ENCODE results near the gene FRMD6. TPM values are rescaled to one million over a fixed set of nuclear protein-coding genes. Genes with fewer than 3 reads are reported as not detected.

Gene FRMD6
- total and polyA plus RNA-seq, 2 experiments from 2014 or later, result 5.4 to 18.7 TPM

DNA sequence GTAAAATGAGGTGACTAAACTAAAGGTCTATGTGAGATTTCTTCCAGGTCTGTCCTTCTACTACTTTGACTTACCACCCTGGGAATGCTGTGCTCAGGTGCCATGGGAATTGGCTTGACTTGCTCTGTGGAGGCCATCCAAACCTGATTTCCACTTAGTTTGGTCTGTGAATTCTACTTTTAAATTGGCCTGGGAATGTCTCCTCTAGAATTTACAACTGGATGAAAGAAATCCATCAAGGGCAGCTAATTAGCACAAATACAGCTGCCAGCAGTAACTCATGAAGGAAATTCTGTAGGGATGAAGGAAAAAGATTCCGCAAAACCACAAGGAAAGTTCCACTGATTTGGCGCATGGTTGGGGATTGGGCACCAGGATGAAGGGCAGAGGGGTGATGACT, 31.7 kb upstream of the FRMD6 start:
- Histone ChIP-seq H3K4me1 (ENCODE audit: insufficient read depth) (no peaks in the 10 kb centered on the region), H3F3A (replicated peaks; ENCODE audit: low read depth) (no peaks in the 10 kb centered on the region), H3K79me2 (replicated peaks; ENCODE audit: insufficient read depth) (no peaks in the 10 kb centered on the region), H3K9me2 (ENCODE audit: insufficient read depth) (peaks cover 8% of the 10 kb centered on the region; the same call in 1 of the 2 replicates), H3K4me2 (no peak overlapping the region), H3K27ac (ENCODE audit: low read depth) (no peak overlapping the region), H4K20me1 (replicated peaks; ENCODE audit: insufficient read depth) (no peaks in the 10 kb centered on the region; the same call in 1 of the 2 replicates), H2AFZ (no peak overlapping the region), H3K27me3 (ENCODE audit: insufficient read depth) (no peaks in the 10 kb centered on the region), H3K4me3 (no peak overlapping the region), H3K36me3 (ENCODE audit: insufficient read depth) (no peaks in the 10 kb centered on the region)
- ATAC-seq (no peak), DNase-seq (ENCODE audit: low spot score) (no peak)
- no peak overlapping the region for H3K4me3 Mint-ChIP-seq
- no peak overlapping the region for H3K27ac Mint-ChIP-seq
- TF ChIP-seq ZNF114 (CRISPR knock-in tag; IDR thresholded peaks at IDR 0.05) (no peak), POLR2AphosphoS5 (IDR thresholded peaks at IDR 0.05; ENCODE audit: low read depth) (no peak), NANOG (IDR thresholded peaks at IDR 0.05; ENCODE audit: borderline replicate concordance) (no peak), ZNF331 (CRISPR knock-in tag; IDR thresholded peaks at IDR 0.05; ENCODE audit: low read depth) (no peak), EZH2phosphoT487 (IDR thresholded peaks at IDR 0.05; ENCODE audit: unreplicated experiment) (no peak)
- TF ChIP-seq, protein P1, sequence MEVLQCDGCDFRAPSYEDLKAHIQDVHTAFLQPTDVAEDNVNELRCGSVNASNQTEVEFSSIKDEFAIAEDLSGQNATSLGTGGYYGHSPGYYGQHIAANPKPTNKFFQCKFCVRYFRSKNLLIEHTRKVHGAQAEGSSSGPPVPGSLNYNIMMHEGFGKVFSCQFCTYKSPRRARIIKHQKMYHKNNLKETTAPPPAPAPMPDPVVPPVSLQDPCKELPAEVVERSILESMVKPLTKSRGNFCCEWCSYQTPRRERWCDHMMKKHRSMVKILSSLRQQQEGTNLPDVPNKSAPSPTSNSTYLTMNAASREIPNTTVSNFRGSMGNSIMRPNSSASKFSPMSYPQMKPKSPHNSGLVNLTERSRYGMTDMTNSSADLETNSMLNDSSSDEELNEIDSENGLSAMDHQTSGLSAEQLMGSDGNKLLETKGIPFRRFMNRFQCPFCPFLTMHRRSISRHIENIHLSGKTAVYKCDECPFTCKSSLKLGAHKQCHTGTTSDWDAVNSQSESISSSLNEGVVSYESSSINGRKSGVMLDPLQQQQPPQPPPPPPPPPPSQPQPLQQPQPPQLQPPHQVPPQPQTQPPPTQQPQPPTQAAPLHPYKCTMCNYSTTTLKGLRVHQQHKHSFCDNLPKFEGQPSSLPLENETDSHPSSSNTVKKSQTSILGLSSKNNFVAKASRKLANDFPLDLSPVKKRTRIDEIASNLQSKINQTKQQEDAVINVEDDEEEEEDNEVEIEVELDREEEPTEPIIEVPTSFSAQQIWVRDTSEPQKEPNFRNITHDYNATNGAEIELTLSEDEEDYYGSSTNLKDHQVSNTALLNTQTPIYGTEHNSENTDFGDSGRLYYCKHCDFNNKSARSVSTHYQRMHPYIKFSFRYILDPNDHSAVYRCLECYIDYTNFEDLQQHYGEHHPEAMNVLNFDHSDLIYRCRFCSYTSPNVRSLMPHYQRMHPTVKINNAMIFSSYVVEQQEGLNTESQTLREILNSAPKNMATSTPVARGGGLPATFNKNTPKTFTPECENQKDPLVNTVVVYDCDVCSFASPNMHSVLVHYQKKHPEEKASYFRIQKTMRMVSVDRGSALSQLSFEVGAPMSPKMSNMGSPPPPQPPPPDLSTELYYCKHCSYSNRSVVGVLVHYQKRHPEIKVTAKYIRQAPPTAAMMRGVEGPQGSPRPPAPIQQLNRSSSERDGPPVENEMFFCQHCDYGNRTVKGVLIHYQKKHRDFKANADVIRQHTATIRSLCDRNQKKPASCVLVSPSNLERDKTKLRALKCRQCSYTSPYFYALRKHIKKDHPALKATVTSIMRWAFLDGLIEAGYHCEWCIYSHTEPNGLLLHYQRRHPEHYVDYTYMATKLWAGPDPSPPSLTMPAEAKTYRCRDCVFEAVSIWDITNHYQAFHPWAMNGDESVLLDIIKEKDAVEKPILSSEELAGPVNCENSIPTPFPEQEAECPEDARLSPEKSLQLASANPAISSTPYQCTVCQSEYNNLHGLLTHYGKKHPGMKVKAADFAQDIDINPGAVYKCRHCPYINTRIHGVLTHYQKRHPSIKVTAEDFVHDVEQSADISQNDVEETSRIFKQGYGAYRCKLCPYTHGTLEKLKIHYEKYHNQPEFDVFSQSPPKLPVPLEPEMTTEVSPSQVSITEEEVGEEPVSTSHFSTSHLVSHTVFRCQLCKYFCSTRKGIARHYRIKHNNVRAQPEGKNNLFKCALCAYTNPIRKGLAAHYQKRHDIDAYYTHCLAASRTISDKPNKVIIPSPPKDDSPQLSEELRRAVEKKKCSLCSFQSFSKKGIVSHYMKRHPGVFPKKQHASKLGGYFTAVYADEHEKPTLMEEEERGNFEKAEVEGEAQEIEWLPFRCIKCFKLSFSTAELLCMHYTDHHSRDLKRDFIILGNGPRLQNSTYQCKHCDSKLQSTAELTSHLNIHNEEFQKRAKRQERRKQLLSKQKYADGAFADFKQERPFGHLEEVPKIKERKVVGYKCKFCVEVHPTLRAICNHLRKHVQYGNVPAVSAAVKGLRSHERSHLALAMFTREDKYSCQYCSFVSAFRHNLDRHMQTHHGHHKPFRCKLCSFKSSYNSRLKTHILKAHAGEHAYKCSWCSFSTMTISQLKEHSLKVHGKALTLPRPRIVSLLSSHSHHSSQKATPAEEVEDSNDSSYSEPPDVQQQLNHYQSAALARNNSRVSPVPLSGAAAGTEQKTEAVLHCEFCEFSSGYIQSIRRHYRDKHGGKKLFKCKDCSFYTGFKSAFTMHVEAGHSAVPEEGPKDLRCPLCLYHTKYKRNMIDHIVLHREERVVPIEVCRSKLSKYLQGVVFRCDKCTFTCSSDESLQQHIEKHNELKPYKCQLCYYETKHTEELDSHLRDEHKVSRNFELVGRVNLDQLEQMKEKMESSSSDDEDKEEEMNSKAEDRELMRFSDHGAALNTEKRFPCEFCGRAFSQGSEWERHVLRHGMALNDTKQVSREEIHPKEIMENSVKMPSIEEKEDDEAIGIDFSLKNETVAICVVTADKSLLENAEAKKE (CRISPR knock-in tag; IDR thresholded peaks at IDR 0.05), result no peak
- no peaks in the 10 kb centered on the region for H3K27me3 Mint-ChIP-seq (ENCODE audit: insufficient read depth, low read depth, poor library complexity)
- H3K9me3 Mint-ChIP-seq, result no peaks in the 10 kb centered on the region
- H3K36me3 Mint-ChIP-seq (ENCODE audit: low read depth), result no peaks in the 10 kb centered on the region
- H3K4me1 Mint-ChIP-seq, result peaks cover 3% of the 10 kb centered on the region; the same call in 2 of the 3 replicates

DNA sequence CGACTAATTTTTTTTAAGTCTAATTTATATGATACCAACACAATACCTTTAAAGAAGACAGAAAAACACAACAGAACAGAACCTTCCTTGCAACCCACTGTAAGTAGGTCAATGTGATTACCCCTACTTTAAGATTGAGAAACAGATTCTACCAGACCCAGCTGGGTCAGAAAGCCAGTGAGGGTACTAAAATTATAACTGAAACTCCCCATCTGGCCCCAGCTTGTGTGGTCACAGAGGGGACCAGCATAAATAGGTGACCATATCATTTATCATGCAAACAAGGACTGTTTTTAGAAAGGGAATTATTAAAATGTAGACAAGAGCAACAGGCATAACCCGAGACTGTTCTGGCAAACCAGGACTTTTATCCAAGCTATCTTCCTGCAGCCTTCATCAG, 30.1 kb upstream of the FRMD6 start:
- H3F3A ChIP-seq (replicated peaks; ENCODE audit: low read depth), result no peaks in the 10 kb centered on the region
- Mint-ChIP-seq H3K4me1 (peaks cover 3% of the 10 kb centered on the region; the same call in 2 of the 3 replicates), H3K4me3 (no peak overlapping the region), H3K9me3 (no peaks in the 10 kb centered on the region), H3K27me3 (ENCODE audit: insufficient read depth, low read depth, poor library complexity) (no peaks in the 10 kb centered on the region), H3K27ac (no peak overlapping the region), H3K36me3 (ENCODE audit: low read depth) (no peaks in the 10 kb centered on the region)
- H2AFZ ChIP-seq, result no peak overlapping the region
- H3K4me2 ChIP-seq, result no peak overlapping the region
- no peak for DNase-seq (ENCODE audit: low spot score)
- H4K20me1 ChIP-seq (replicated peaks; ENCODE audit: insufficient read depth), result no peaks in the 10 kb centered on the region
- no peaks in the 10 kb centered on the region for H3K4me1 ChIP-seq (ENCODE audit: insufficient read depth)
- no peaks in the 10 kb centered on the region for H3K79me2 ChIP-seq (replicated peaks; ENCODE audit: insufficient read depth)
- H3K4me3 ChIP-seq, result no peak overlapping the region
- ATAC-seq, result no peak
- peaks cover 8% of the 10 kb centered on the region; the same call in 1 of the 2 replicates for H3K9me2 ChIP-seq (ENCODE audit: insufficient read depth)
- no peak overlapping the region for H3K27ac ChIP-seq (ENCODE audit: low read depth)
- H3K27me3 ChIP-seq (ENCODE audit: insufficient read depth), result no peaks in the 10 kb centered on the region
- no peaks in the 10 kb centered on the region for H3K36me3 ChIP-seq (ENCODE audit: insufficient read depth)
- TF ChIP-seq, protein P2, sequence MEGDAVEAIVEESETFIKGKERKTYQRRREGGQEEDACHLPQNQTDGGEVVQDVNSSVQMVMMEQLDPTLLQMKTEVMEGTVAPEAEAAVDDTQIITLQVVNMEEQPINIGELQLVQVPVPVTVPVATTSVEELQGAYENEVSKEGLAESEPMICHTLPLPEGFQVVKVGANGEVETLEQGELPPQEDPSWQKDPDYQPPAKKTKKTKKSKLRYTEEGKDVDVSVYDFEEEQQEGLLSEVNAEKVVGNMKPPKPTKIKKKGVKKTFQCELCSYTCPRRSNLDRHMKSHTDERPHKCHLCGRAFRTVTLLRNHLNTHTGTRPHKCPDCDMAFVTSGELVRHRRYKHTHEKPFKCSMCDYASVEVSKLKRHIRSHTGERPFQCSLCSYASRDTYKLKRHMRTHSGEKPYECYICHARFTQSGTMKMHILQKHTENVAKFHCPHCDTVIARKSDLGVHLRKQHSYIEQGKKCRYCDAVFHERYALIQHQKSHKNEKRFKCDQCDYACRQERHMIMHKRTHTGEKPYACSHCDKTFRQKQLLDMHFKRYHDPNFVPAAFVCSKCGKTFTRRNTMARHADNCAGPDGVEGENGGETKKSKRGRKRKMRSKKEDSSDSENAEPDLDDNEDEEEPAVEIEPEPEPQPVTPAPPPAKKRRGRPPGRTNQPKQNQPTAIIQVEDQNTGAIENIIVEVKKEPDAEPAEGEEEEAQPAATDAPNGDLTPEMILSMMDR (conservative IDR thresholded peaks at IDR 0.05; ENCODE audit: low read depth in 2 of 2), result no peak
